ENCODE measurements around the gene DYRK1A.

GRCh38 chr21:37370152-37371040 is 3.8 kb downstream of the DYRK1A start:
- TF ChIP-seq POLR2AphosphoS5 (IDR thresholded peaks at IDR 0.05; ENCODE audit: borderline replicate concordance, low read depth, low read length) (no peak), EZH2 (IDR thresholded peaks at IDR 0.05) (no peak)
